WERI-Rb-1 (cell line): ENCODE measurements around the gene CCDC107.

ENCODE experiments used
- DNase-seq: peaks from one replicate; pipeline ENCODE4 v3.0.0-alpha.2; 2020
- H3K27ac ChIP-seq: fragments of 250-450 bp; sonication (Bioruptor Pico); 2 replicates; pipeline ENCODE4 v1.5.1; 2020; ENCODE audit warnings: mild to moderate bottlenecking, moderate library complexity
- H3K27me3 ChIP-seq: fragments of 250-450 bp; sonication (Bioruptor Pico); 2 replicates; pipeline ENCODE4 v1.5.1; 2021; ENCODE audit warnings: mild to moderate bottlenecking, low read depth, moderate library complexity; ENCODE audit not compliant: insufficient read depth, severe bottlenecking
- H3K36me3 ChIP-seq: fragments of 250-450 bp; sonication (Bioruptor Pico); 2 replicates; pipeline ENCODE4 v1.5.1; 2020; ENCODE audit warnings: mild to moderate bottlenecking, moderate library complexity
- H3K4me3 ChIP-seq: 2 replicates; pipeline ENCODE4 v1.5.1; 2011; ENCODE audit warnings: low read depth, mild to moderate bottlenecking, control low read depth, low read length
- H3K9me3 ChIP-seq: fragments of 250-450 bp; sonication (Bioruptor Pico); 2 replicates; pipeline ENCODE4 v1.5.1; 2021; ENCODE audit warnings: mild to moderate bottlenecking, moderate library complexity; ENCODE audit not compliant: severe bottlenecking
- TF ChIP-seq, protein P1 (sequence below): IDR thresholded peaks from 2 replicates; pipeline ENCODE4 v1.5.1; 2011; ENCODE audit warnings: low read depth, mild to moderate bottlenecking, control low read depth, inconsistent platforms, low read length

The CCDC107 gene

GRCh38 chr9:35683323-35683722 lies 25.2 kb downstream of the CCDC107 start:
- no peaks in the 10 kb centered on the region for H3K27me3 ChIP-seq
- no peaks in the 10 kb centered on the region for H3K9me3 ChIP-seq
- H3K4me3 ChIP-seq, result no peak overlapping the region
- TF ChIP-seq, protein P1, sequence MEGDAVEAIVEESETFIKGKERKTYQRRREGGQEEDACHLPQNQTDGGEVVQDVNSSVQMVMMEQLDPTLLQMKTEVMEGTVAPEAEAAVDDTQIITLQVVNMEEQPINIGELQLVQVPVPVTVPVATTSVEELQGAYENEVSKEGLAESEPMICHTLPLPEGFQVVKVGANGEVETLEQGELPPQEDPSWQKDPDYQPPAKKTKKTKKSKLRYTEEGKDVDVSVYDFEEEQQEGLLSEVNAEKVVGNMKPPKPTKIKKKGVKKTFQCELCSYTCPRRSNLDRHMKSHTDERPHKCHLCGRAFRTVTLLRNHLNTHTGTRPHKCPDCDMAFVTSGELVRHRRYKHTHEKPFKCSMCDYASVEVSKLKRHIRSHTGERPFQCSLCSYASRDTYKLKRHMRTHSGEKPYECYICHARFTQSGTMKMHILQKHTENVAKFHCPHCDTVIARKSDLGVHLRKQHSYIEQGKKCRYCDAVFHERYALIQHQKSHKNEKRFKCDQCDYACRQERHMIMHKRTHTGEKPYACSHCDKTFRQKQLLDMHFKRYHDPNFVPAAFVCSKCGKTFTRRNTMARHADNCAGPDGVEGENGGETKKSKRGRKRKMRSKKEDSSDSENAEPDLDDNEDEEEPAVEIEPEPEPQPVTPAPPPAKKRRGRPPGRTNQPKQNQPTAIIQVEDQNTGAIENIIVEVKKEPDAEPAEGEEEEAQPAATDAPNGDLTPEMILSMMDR, result no peak
- no peak for DNase-seq
- H3K27ac ChIP-seq, result no peak overlapping the region
- no peaks in the 10 kb centered on the region for H3K36me3 ChIP-seq

DNA sequence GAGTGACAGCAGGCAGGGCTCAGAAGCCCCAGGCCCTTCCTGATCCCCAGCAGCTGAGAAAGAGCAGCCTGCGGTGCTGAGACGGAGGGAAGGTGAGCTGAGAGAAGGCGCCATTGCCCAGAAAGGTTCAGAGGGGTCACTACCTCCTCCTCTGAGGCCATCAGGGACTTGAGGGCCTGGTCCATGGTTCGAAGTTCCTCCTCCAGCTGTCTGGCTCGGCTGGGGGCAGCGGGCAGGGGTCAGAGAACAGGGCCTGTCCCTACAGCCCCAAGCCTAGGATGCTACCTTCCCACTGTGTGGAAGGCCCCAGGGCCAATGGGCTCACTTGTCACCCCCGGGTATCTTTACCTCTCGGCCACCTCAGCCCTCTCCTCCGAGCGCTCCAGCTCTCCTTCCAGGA lies 26.8 kb downstream of the CCDC107 start:
- H3K36me3 ChIP-seq, result no peaks in the 10 kb centered on the region
- no peaks in the 10 kb centered on the region for H3K27me3 ChIP-seq
- no peak overlapping the region for H3K4me3 ChIP-seq
- TF ChIP-seq, protein P1, result no peak
- no peak for DNase-seq
- no peak overlapping the region for H3K27ac ChIP-seq
- no peaks in the 10 kb centered on the region for H3K9me3 ChIP-seq

DNA sequence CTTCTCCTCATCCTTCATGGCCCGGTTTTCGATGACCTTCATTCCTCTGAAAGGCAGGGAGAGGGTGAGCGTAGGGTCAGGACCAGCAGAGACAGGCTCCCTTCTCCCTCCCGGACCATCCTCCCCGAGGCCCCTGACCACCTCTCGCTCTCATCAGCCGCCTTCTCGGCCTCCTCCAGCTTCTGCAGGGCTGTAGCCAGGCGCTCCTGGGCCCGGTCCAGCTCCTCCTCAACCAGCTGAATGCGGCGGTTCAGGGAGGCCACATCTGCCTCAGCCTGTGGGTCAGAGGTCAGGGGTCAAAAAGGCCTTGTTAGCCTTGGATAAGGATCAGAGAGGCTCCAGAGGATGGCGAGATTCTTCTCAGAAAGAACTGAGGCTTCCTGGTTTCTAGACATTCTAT lies 27.4 kb downstream of the CCDC107 start:
- H3K27ac ChIP-seq, result no peak overlapping the region
- H3K4me3 ChIP-seq, result no peak overlapping the region
- H3K36me3 ChIP-seq, result no peaks in the 10 kb centered on the region
- no peaks in the 10 kb centered on the region for H3K27me3 ChIP-seq
- H3K9me3 ChIP-seq, result no peaks in the 10 kb centered on the region
- no peak for DNase-seq
- TF ChIP-seq, protein P1, result no peak

DNA sequence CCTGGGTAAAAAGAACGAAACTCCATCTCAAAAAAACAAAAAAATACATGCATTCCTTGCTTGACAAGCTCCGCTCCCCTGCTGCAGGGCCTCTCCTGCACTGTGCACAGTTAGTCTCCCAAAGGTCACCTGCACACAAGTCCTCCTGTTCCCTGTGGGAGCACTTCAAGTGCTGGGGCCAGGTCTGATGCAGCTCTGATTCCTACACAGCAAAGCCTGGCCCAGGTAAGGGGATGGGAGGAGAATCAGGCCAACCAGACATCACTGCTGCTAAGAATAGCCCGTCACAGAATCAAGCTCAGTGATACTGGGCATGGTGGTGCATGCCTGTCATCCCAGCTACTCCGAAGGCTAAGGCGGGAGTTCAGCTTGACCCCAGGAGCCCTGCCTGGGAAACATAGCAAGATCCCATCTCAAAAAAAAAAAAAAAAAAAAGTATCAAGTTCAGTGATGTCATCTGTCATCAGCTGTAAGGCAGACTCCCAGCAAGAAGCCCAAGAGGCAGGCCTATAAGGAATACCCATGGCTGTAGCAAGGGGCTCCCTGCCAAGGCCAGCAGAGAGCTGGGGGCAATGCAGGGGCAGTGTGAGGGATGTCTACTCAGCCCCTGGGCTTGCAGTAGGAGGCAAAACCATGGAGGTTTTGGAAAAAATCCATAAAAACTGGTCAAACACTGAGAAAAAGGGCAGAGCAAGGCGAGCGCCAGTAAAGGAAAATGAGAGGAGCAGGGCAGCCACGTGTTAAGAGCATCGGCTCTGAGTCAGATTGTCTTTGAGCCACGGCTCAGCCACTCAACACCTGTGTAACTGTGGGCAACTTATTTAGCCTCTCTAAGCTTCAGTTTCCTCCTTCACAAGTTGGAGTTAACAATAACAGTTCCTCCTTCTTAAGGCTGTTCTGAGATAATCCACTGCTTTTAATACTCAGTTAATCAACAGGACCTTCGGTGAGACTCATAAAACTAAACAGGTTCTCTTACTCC lies 28.4 kb downstream of the CCDC107 start:
- DNase-seq, result no peak
- TF ChIP-seq, protein P1, result no peak
- Histone ChIP-seq H3K4me3 (no peak overlapping the region), H3K27ac (no peak overlapping the region), H3K36me3 (no peaks in the 10 kb centered on the region), H3K27me3 (no peaks in the 10 kb centered on the region), H3K9me3 (no peaks in the 10 kb centered on the region)

DNA sequence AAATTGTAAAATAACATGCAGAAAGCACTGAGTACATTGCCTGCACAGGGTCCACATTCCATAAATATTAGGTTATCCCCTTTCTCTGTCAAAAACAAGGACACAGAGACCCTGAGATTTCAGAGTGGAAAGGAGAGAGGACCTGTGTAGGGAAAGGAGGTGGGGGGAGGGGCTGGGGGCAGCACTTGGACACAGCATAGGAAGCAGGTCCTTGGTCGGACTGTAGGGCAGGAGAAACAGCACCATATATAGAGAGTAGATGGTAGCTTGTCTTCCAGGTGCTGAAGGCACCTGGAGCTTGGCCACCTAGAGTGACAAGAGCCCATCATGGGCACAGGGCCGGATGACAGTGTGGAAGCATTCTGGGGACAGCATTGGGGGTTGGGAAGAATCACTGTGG lies 29.2 kb downstream of the CCDC107 start:
- H3K9me3 ChIP-seq, result no peaks in the 10 kb centered on the region
- TF ChIP-seq, protein P1, result no peak
- H3K27me3 ChIP-seq, result no peaks in the 10 kb centered on the region
- no peaks in the 10 kb centered on the region for H3K36me3 ChIP-seq
- DNase-seq, result no peak
- no peak overlapping the region for H3K4me3 ChIP-seq
- H3K27ac ChIP-seq, result no peak overlapping the region
